ENCODE measurements around the gene EPHA3. TPM values are rescaled to one million over a fixed set of nuclear protein-coding genes. Genes with fewer than 3 reads are reported as not detected.

The EPHA3 gene
- total and polyA plus RNA-seq, 10 of the 15 experiments (the other 5 are each of a cell fraction or from before 2014, with no cell fraction given): 0.03 to 39.0 (median 0.07) TPM; not detected in 4

GRCh38 chr3:89335693-89336092 is 228.3 kb downstream of the EPHA3 start:
- ChIA-PET CTCF (no interaction called here), POLR2A (no interaction called here), SMC1A (ENCODE audit: uncharacterized antibody, unreplicated experiment) (no interaction called here), RAD21 (ENCODE audit: unreplicated experiment) (no interaction called here)
- no peak overlapping the region for H3K9ac ChIP-seq (ENCODE audit: control insufficient read depth, insufficient read depth, low read length)
- TF ChIP-seq SMARCA5 (IDR thresholded peaks at IDR 0.05): no peak
- no peak for TF ChIP-seq HSF1 (IDR thresholded peaks at IDR 0.05; ENCODE audit: low read depth, low read length)
- no peak for TF ChIP-seq PAX5 (IDR thresholded peaks at IDR 0.05; ENCODE audit: borderline replicate concordance, low read depth, low read length)
- TF ChIP-seq PML (IDR thresholded peaks at IDR 0.05; ENCODE audit: low read length): no peak
- H3K4me3 ChIP-seq: no peak overlapping the region
- H3K79me2 ChIP-seq (ENCODE audit: control insufficient read depth, insufficient read depth, low read length): no peaks in the 10 kb centered on the region
- ATAC-seq (no peak), FAIRE-seq (no peak), DNase-seq (ENCODE audit: low read depth, low spot score) (no peak)
- no peaks in the 10 kb centered on the region for H3K27me3 ChIP-seq (replicated peaks in 1 of 2; ENCODE audit: control insufficient read depth in 2 of 2, insufficient read depth in 2 of 2, low read length in 1 of 2)
- H3K4me1 ChIP-seq (ENCODE audit: control insufficient read depth, insufficient read depth, low read length): no peaks in the 10 kb centered on the region
- intact Hi-C loops (cut with micrococcal nuclease; ENCODE audit: unreplicated experiment) (no loop called here), in situ Hi-C loops (cut with MboI) (no loop called here)
- no peak overlapping the region for H3K4me2 ChIP-seq (ENCODE audit: control insufficient read depth, insufficient read depth)
- H4K20me1 ChIP-seq (ENCODE audit: control insufficient read depth, insufficient read depth): no peaks in the 10 kb centered on the region
- H3K9me3 ChIP-seq (replicated peaks; ENCODE audit: control insufficient read depth, insufficient read depth, low read length): no peaks in the 10 kb centered on the region
- 19% methylated on average over 2 of the region's 2 CpGs for WGBS (ENCODE audit: insufficient coverage, insufficient replicate concordance, low lambda C conversion rate, missing lambda C conversion rate)
- no peak overlapping the region for H3K27ac ChIP-seq (ENCODE audit: control insufficient read depth, insufficient read depth)
- no peak overlapping the region for H2AFZ ChIP-seq (ENCODE audit: control insufficient read depth, low read depth, low read length)
- BruUV-seq (replicated peaks): no TSS peak
- no peaks in the 10 kb centered on the region for H3K36me3 ChIP-seq (ENCODE audit: control insufficient read depth in 2 of 2, insufficient read depth in 2 of 2, low read length in 1 of 2)

GRCh38 chr3:89340408-89340807 is 233.0 kb downstream of the EPHA3 start:
- SMC1A ChIA-PET (ENCODE audit: uncharacterized antibody, unreplicated experiment): interaction anchor here (1.5 kb wide), 1 partner anchor 21 kb away, joined by 5 read pairs; no protein-coding TSS in a partner anchor
- H3K79me2 ChIP-seq (ENCODE audit: control insufficient read depth, insufficient read depth, low read length): no peaks in the 10 kb centered on the region
- POLR2A ChIA-PET: no interaction called here
- TF ChIP-seq TBL1XR1 (IDR thresholded peaks at IDR 0.05; ENCODE audit: low read depth, low read length) (no peak), ZBTB11 (CRISPR knock-in tag; IDR thresholded peaks at IDR 0.05) (no peak), PAX5 (IDR thresholded peaks at IDR 0.05; ENCODE audit: borderline replicate concordance, low read depth, low read length) (no peak), JUNB (IDR thresholded peaks at IDR 0.05) (no peak), EZH2 (IDR thresholded peaks at IDR 0.05; ENCODE audit: borderline replicate concordance, control insufficient read depth, low read depth, low read length) (no peak), CHD4 (IDR thresholded peaks at IDR 0.05) (no peak), CBX5 (IDR thresholded peaks at IDR 0.05; ENCODE audit: low read depth) (no peak), CHD1 (IDR thresholded peaks at IDR 0.05; ENCODE audit: low read depth, low read length) (no peak), HDGF (IDR thresholded peaks at IDR 0.05) (no peak), NFYA (IDR thresholded peaks at IDR 0.05; ENCODE audit: borderline replicate concordance, low read depth, low read length) (no peak), POU2F2 (IDR thresholded peaks at IDR 0.05; ENCODE audit: borderline replicate concordance, low read depth, low read length) (no peak), FOXM1 (IDR thresholded peaks at IDR 0.05; ENCODE audit: low read depth, low read length) (no peak), RAD21 (IDR thresholded peaks at IDR 0.05; ENCODE audit: insufficient read depth, low read depth, low read length) (no peak)
- RAD21 ChIA-PET (ENCODE audit: unreplicated experiment): interaction anchor here (1.2 kb wide), 1 partner anchor 65 kb away, joined by 3 read pairs; no protein-coding TSS in a partner anchor
- no peak overlapping the region for H2AFZ ChIP-seq (ENCODE audit: control insufficient read depth, low read depth, low read length)
- intact Hi-C loops (cut with micrococcal nuclease; ENCODE audit: unreplicated experiment) (no loop called here), in situ Hi-C loops (cut with MboI) (no loop called here)
- no peak overlapping the region for H3K9ac ChIP-seq (ENCODE audit: control insufficient read depth, insufficient read depth, low read length)
- no peak overlapping the region for H3K27ac ChIP-seq (ENCODE audit: control insufficient read depth, insufficient read depth)
- CTCF ChIA-PET: no interaction called here
- no TSS peak for BruUV-seq (replicated peaks)
- no peak overlapping the region for H3K4me2 ChIP-seq (ENCODE audit: control insufficient read depth, insufficient read depth)
- ATAC-seq (no peak), FAIRE-seq (no peak), DNase-seq (ENCODE audit: low read depth, low spot score) (no peak)
- H3K4me3 ChIP-seq: no peak overlapping the region
- 15% methylated on average over 2 of the region's 2 CpGs for WGBS (ENCODE audit: insufficient coverage, insufficient replicate concordance, low lambda C conversion rate, missing lambda C conversion rate)
- H3K36me3 ChIP-seq (ENCODE audit: control insufficient read depth in 2 of 2, insufficient read depth in 2 of 2, low read length in 1 of 2): no peaks in the 10 kb centered on the region
- no peaks in the 10 kb centered on the region for H3K4me1 ChIP-seq (ENCODE audit: control insufficient read depth, insufficient read depth, low read length)
- H3K9me3 ChIP-seq (replicated peaks; ENCODE audit: control insufficient read depth, insufficient read depth, low read length): no peaks in the 10 kb centered on the region
- H4K20me1 ChIP-seq (ENCODE audit: control insufficient read depth, insufficient read depth): no peaks in the 10 kb centered on the region
- no peaks in the 10 kb centered on the region for H3K27me3 ChIP-seq (replicated peaks in 1 of 2; ENCODE audit: control insufficient read depth in 2 of 2, insufficient read depth in 2 of 2, low read length in 1 of 2)

Data from GM12878 (cell line).